Adrenal gland (tissue), 5 donors: ENCODE results near the gene CKMT2.

ENCODE experiments used
- POLR2A ChIP-seq, 2 donors: fragments of 450-650 bp; IDR thresholded peaks; one replicate each; pipeline ENCODE4 v1.6.1; 2017; ENCODE audit warnings: antibody characterized with exemption in 2 of 2, mild to moderate bottlenecking in 2 of 2, moderate library complexity in 1 of 2
- TF ChIP-seq, protein P1 (sequence below), 6 experiments: fragments of 450-650 bp in 4 of 6; fragments of 200-600 bp in 2 of 6; sonication (generic) in 1 of 6; IDR thresholded peaks; 1 replicate in 5 of 6; 2 replicates in 1 of 6; pipeline versions ENCODE4 v1.5.1 to v1.8.0; 2016 to 2021; ENCODE audit warnings: antibody characterized with exemption in 6 of 6, mild to moderate bottlenecking in 2 of 6, moderate library complexity in 1 of 6
- donor health status: DM: no; HTN: no; CAD: no.

DNA sequence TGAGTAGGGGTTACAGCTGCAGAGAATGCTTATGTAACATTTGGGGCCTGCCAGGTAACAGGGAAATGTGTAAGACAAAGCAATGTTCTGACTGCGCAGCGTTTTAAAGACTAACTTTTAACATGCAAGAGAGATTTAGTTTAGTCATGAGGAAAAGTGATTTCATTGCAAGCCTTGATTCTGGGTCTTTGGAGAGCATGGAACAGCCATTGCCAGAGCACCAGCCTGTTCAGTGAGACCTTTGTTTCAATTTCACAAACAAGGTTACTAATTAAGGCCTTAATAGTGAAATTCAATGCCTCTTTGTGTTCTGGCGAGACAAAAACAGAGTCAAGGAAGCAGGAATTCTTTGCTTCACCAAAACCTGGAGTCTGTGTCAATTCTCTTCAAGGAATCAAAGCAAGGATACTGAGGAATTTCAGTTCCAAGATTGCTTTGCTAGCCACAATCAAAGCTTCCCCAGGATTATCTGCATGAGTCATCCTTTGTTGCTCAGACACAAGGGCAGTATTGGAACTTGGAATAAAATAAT is 14.4 kb downstream of the CKMT2 start:
- TF ChIP-seq, protein P1, sequence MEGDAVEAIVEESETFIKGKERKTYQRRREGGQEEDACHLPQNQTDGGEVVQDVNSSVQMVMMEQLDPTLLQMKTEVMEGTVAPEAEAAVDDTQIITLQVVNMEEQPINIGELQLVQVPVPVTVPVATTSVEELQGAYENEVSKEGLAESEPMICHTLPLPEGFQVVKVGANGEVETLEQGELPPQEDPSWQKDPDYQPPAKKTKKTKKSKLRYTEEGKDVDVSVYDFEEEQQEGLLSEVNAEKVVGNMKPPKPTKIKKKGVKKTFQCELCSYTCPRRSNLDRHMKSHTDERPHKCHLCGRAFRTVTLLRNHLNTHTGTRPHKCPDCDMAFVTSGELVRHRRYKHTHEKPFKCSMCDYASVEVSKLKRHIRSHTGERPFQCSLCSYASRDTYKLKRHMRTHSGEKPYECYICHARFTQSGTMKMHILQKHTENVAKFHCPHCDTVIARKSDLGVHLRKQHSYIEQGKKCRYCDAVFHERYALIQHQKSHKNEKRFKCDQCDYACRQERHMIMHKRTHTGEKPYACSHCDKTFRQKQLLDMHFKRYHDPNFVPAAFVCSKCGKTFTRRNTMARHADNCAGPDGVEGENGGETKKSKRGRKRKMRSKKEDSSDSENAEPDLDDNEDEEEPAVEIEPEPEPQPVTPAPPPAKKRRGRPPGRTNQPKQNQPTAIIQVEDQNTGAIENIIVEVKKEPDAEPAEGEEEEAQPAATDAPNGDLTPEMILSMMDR (IDR thresholded peaks at IDR 0.05) = no peak
- no peak for TF ChIP-seq POLR2A (IDR thresholded peaks at IDR 0.05)
